T-helper 17 cell (primary cell): ENCODE data around the gene BABAM1. TPM values are rescaled to one million over a fixed set of nuclear protein-coding genes. Genes with fewer than 3 reads are reported as not detected.
A peak's percentile ranks its signal among the peaks of the same experiment; 100 is the strongest.
"Not testable (repeated sequence)": the region's sequence is repeated elsewhere in the genome, so short reads cannot be mapped to it uniquely, and the experiment has no call there.

Experiments used
- ATAC-seq: fragments of 150-1000 bp; cut with Tn5 transposase; 2 replicates; pipeline ENCODE4 v1.10.0; 2021; ENCODE audit warnings: mild to moderate bottlenecking, moderate library complexity
- DNase-seq, 3 donors: peaks; one replicate each; pipeline versions ENCODE4 v3.0.0 to v3.0.0-alpha.2; 2020 to 2021
- H3K9me3 ChIP-seq: one replicate; pipeline ENCODE4 v1.7.0; 2013; ENCODE audit warnings: low read length, mild to moderate bottlenecking; ENCODE audit not compliant: control insufficient read depth, poor library complexity, severe bottlenecking
- H3K27ac Mint-ChIP-seq: one replicate; pipeline ENCODE4 v1.8.0; 2022; ENCODE audit warnings: mild to moderate bottlenecking, moderate library complexity, mixed read lengths
- H3K27me3 Mint-ChIP-seq: one replicate; pipeline ENCODE4 v1.8.0; 2022; ENCODE audit warnings: mixed read lengths
- H3K36me3 Mint-ChIP-seq: one replicate; pipeline ENCODE4 v1.8.0; 2022; ENCODE audit warnings: low read depth, mixed read lengths
- H3K4me1 Mint-ChIP-seq: one replicate; pipeline ENCODE4 v1.8.0; 2022; ENCODE audit warnings: mild to moderate bottlenecking, mixed read lengths
- H3K4me3 Mint-ChIP-seq: one replicate; pipeline ENCODE4 v1.8.0; 2022; ENCODE audit warnings: mild to moderate bottlenecking, moderate library complexity, mixed read lengths
- total RNA-seq, 4 donors: library from RNA in 2 of 4; stranded (reverse) in 2 of 4; gene quantifications; one replicate each; pipeline ENCODE4 v1.2.3 and lab custom pipeline; 2022 to 2026

Gene BABAM1
- total RNA-seq, 2 donors from 2014 or later: 70.7 to 72.2 TPM

DNA sequence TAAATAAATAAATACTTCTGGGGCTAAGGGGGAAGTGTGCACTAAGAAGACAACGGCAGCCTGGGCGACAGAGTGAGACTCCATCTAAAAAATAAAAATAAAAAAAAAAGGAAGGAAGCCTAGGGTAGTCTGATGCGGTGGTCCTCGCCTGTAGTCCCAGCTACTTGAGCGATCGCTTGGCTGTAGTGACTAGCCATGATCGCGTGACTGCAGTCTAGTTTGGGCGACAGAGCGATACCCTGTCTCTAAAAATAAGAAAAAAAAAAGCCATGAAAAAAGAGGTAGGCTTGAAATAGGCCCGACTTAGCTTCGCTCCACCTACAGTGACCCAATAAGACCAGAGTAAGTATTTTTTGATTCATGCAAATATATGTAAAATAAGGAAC lies 661 bp upstream of the BABAM1 start:
- H3K4me3 Mint-ChIP-seq: peak overlapping the region; percentile 84
- no peaks in the 10 kb centered on the region for H3K9me3 ChIP-seq
- ATAC-seq (no peak), DNase-seq (no peak)
- peaks cover 2% of the 10 kb centered on the region for H3K36me3 Mint-ChIP-seq
- no peaks in the 10 kb centered on the region for H3K27me3 Mint-ChIP-seq
- H3K27ac Mint-ChIP-seq: peak overlapping the region; percentile 93
- peaks cover 9% of the 10 kb centered on the region for H3K4me1 Mint-ChIP-seq

DNA sequence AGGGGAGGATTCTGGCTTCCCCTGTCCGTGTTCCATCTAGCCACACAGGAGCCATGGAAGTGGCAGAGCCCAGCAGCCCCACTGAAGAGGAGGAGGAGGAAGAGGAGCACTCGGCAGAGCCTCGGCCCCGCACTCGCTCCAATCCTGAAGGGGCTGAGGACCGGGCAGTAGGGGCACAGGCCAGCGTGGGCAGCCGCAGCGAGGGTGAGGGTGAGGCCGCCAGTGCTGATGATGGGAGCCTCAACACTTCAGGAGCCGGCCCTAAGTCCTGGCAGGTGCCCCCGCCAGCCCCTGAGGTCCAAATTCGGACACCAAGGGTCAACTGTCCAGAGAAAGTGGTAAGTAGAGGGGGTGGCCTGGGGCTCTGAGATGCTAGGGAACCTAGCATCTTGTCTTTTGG lies 1.5 kb downstream of the BABAM1 start:
- Mint-ChIP-seq H3K4me1 (peaks cover 5% of the 10 kb centered on the region), H3K27me3 (no peaks in the 10 kb centered on the region), H3K36me3 (peaks cover 2% of the 10 kb centered on the region), H3K27ac (no peak overlapping the region), H3K4me3 (peak overlapping the region; percentile 84)
- H3K9me3 ChIP-seq: no peaks in the 10 kb centered on the region
- ATAC-seq (no peak), DNase-seq (no peak)

DNA sequence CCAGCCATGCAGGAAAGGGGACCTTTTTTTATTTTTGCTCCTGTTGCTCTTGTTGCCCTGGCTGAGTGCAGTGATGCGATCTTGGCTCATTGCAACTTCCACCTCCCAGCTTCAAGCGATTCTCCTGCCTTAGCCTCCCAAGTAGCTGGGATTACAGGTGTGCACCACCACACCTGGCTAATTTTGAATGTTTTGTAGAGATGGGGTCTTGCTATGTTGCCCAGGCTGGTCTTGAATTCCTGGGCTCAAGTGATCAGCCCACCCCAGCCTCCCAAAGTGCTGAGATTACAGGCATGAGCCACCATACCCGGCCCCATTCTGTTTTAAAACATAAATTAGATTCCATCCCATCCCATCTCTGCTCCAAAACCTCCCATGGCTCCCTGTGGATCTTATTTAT lies 7.6 kb downstream of the BABAM1 start:
- H3K36me3 Mint-ChIP-seq, ATAC-seq, H3K4me1 Mint-ChIP-seq, H3K27me3 Mint-ChIP-seq, H3K27ac Mint-ChIP-seq, DNase-seq, H3K4me3 Mint-ChIP-seq, H3K9me3 ChIP-seq: not testable (repeated sequence)

DNA sequence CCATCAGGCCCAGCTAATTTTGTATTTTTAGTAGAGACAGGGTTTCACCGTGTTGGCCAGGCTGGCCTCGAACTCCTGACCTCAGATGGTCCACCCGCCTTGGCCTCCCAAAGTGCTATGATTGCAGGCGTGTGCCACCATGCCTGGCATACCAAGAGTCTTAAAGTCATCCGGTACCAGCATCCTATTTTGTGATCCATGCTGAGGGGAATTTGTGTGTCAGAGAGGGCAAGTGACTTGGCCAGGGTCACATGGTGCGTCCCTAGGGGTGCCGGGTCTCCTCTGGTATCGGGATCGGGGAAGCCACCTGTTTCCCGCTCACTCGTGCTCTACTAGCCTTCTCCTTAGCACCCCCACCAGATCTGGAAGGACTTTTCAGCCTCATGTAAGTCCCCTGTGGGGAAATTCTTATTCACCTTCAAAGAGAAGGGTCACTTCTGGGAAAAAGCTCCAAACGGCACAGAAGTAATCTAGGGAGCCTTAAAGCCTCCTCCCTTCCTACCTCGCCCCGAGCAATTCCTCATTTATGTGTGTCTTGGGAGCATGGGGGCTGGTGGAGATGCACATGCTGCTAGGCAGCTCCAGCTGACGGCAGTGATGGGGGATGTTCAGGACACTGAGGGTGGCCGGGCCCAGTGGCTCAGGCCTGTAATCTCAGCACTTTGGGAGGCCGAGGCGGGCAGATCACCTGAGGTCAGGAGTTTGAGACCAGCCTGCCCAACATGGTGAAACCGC lies 8.4 kb downstream of the BABAM1 start:
- H3K4me1 Mint-ChIP-seq: no peaks in the 10 kb centered on the region
- no peak overlapping the region for H3K27ac Mint-ChIP-seq
- no peak for DNase-seq
- no peak for ATAC-seq
- no peaks in the 10 kb centered on the region for H3K27me3 Mint-ChIP-seq
- H3K36me3 Mint-ChIP-seq: no peaks in the 10 kb centered on the region
- no peaks in the 10 kb centered on the region for H3K9me3 ChIP-seq
- H3K4me3 Mint-ChIP-seq: no peak overlapping the region

DNA sequence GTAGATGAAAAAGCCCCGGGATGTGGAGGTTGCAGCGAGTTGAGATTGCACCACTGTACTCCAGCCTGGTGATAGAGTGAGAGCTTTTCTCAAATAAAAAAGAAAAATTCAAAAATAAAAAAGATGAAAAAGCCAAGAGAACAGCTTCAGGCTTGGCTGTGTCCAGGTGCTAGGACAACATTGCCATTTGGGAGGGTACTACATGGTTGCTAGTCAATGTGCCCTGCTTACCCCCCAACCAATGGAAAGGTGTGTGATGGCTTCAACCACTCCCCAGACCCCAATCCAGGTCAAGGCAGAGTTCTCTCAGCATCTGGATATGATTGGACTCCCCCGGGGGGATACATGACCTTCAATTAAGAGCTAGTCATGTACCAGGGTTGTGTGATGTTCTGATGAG lies 12.2 kb downstream of the BABAM1 start:
- Mint-ChIP-seq H3K4me1 (peaks cover 5% of the 10 kb centered on the region), H3K36me3 (no peaks in the 10 kb centered on the region), H3K27ac (no peak overlapping the region), H3K4me3 (no peak overlapping the region), H3K27me3 (no peaks in the 10 kb centered on the region)
- no peak for ATAC-seq
- no peaks in the 10 kb centered on the region for H3K9me3 ChIP-seq
- DNase-seq: no peak

DNA sequence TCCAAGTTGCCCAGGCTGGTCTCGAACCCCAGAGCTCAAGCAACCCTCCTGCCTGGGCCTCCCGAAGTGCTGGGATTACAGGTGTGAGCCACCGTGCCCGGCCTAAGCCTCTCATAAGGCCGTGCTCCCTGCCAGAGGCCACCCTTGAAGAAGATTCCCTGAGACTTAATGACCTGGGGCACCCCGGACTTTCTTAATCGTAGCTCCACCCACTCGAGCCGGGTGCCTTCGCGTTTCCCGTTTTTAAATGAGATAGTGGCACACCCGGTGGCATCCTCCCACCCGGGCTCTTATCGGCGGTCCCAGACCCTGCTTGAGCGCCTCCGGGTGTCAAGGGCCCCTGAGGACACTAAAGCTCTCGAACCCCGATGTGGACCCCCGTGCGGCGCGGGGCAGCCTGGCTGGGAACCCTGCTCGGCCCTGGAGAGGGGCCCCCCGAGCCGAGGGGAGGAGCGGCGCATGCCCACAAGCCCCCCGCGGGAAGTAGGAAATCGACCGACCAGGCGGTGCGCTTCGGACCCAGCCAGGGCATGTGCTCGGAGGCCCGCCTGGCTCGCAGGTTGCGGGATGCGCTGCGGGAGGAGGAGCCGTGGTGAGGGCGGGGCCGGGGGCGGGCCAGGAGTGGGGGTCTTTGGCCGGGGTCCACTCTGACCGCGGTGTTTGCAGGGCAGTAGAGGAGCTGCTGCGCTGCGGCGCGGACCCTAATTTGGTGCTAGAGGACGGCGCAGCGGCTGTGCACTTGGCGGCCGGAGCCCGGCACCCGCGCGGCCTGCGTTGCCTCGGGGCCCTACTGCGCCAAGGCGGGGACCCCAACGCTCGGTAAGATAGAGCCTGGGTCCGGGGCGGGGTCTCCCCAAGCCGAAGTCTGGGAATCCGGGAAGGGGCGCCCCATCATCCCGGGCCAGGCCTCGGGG lies 14.4 kb downstream of the BABAM1 start, which contains the start of gene ANKLE1:
TSS of gene ANKLE1 (plus strand) at position 511 of the 914 bp plus-strand sequence. CDS start at position 531, 20 bp downstream.
- Mint-ChIP-seq H3K27ac (no peak within 1 kb of the TSS), H3K27me3 (no peaks in the 10 kb centered on the region), H3K36me3 (no peaks in the 10 kb centered on the region), H3K4me3 (peak within 1 kb of the TSS; percentile 89), H3K4me1 (peaks cover 5% of the 10 kb centered on the region)
- no peak for DNase-seq
- ATAC-seq: peak; percentile 16
- no peaks in the 10 kb centered on the region for H3K9me3 ChIP-seq

DNA sequence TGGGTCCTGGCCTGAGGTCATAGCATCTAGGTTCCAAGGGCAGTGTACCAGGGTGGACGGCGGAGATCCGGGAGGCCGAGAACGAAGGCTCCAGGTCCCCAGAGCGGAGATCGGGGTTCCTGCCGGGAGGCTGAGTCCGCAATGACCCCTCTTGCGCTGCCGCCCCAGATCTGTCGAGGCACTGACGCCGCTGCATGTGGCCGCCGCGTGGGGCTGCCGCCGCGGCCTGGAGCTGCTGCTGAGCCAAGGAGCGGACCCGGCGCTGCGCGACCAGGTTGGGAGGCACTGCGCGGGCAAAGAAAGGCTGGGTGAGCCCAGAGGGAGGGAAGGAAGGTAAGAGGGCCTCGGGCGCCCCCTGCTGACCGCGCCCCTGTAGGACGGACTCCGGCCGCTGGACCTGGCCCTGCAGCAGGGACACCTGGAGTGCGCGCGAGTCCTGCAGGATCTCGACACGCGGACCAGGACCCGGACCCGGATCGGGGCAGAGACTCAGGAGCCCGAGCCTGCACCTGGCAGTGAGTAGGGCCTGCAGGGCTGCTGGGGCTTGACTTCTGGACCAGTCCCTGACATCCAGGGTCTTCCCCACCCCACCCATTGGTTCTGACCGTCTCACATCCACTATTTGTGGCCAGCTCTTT lies 15.4 kb downstream of the BABAM1 start:
- ATAC-seq: peak; percentile 97
- H3K27me3 Mint-ChIP-seq: no peaks in the 10 kb centered on the region
- no peaks in the 10 kb centered on the region for H3K36me3 Mint-ChIP-seq
- DNase-seq: peak; percentile 63 to 69 (median 65)
- H3K4me3 Mint-ChIP-seq: peak overlapping the region; percentile 89
- H3K27ac Mint-ChIP-seq: no peak overlapping the region
- peaks cover 5% of the 10 kb centered on the region for H3K4me1 Mint-ChIP-seq
- H3K9me3 ChIP-seq: no peaks in the 10 kb centered on the region

DNA sequence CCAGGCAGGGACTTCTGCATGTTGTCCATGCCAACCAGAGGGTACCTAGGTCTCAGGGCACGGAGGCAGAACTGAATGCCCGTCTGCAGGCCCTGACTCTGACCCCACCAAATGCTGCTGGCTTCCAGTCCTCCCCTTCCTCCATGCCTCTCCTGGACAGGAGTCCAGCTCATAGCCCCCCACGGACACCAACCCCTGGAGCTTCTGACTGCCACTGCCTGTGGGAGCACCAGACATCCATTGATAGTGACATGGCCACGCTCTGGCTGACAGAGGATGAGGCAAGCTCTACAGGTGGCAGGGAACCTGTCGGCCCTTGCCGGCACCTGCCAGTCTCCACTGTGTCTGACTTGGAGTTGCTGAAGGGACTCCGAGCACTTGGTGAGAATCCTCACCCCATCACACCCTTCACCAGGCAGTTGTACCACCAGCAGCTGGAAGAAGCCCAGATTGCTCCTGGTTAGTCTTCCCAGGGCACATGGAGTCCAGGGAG lies 16.3 kb downstream of the BABAM1 start:
- Mint-ChIP-seq H3K36me3 (no peaks in the 10 kb centered on the region), H3K4me1 (peaks cover 5% of the 10 kb centered on the region), H3K27me3 (no peaks in the 10 kb centered on the region), H3K27ac (no peak overlapping the region), H3K4me3 (no peak overlapping the region)
- H3K9me3 ChIP-seq: no peaks in the 10 kb centered on the region
- ATAC-seq (no peak), DNase-seq (no peak)

DNA sequence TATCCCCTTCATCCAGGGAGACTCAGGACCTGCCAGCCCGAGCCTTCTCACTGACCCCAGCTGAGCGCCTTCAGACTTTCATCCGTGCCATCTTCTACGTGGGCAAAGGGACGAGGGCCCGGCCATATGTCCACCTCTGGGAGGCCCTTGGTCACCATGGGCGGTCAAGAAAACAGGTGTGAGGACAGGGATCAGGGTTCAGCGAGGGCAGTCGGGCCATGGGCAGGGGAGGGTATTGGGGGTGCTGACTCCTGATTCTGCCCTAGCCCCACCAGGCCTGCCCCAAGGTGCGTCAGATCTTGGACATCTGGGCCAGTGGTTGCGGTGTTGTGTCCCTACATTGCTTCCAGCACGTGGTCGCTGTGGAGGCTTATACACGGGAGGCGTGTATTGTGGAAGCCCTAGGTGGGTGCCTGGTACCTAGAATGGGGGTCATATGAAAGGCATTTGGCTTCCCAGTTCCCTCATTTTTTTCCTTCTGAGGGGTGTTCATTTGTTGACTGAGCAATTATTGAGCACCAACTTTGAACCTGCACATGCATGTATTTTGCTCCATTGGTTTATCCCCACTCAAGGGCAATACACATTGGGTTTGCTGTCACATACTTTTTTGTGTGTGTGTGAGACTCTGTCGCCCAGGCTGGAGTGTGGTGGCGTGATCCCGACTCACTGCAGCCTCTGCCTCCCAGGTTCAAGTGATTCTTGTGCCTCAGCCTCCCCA lies 18.3 kb downstream of the BABAM1 start:
- no peaks in the 10 kb centered on the region for H3K27me3 Mint-ChIP-seq
- DNase-seq (no peak), ATAC-seq (no peak)
- H3K27ac Mint-ChIP-seq: no peak overlapping the region
- peaks cover 5% of the 10 kb centered on the region for H3K4me1 Mint-ChIP-seq
- no peaks in the 10 kb centered on the region for H3K36me3 Mint-ChIP-seq
- H3K4me3 Mint-ChIP-seq: no peak overlapping the region
- no peaks in the 10 kb centered on the region for H3K9me3 ChIP-seq

DNA sequence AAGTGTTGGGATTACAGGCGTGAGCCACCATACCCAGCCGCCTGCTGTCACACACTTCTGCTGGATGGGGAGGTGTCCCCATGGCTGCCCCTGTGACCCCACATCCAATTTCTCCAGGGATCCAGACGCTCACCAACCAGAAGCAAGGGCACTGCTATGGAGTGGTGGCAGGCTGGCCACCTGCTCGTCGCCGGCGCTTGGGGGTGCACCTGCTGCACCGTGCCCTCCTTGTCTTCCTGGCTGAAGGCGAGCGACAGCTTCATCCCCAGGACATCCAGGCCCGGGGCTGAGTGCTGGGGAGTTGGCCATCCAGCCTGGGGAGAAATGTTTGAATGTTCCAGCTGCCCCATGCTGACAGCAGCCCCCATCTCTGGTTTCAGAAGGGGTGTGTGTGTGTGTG lies 19.0 kb downstream of the BABAM1 start:
- Mint-ChIP-seq H3K4me3 (no peak overlapping the region), H3K36me3 (no peaks in the 10 kb centered on the region), H3K27me3 (no peaks in the 10 kb centered on the region), H3K27ac (no peak overlapping the region), H3K4me1 (peaks cover 5% of the 10 kb centered on the region)
- ATAC-seq (no peak), DNase-seq (no peak)
- H3K9me3 ChIP-seq: no peaks in the 10 kb centered on the region

DNA sequence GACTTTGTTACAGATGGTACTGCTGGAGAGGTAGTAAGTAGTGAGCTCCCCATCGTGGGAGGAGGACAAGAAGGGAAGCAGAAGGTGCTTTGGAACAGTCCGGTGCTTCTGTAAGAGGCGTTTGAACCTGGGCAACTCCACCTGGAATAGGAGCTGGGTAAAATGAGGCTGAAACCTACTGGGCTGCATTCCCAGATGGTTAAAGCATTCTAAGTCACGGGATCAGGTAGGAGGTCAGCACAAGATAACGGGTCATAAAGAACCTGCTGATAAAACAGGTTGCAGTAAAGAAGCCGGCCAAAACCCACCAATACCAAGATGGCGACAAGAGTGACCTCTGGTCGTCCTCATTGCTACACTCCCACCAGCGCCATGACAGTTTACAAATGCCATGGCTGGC lies 19.5 kb downstream of the BABAM1 start:
- Mint-ChIP-seq H3K4me3 (no peak overlapping the region), H3K4me1 (peaks cover 5% of the 10 kb centered on the region), H3K27ac (no peak overlapping the region), H3K36me3 (no peaks in the 10 kb centered on the region), H3K27me3 (no peaks in the 10 kb centered on the region)
- no peaks in the 10 kb centered on the region for H3K9me3 ChIP-seq
- ATAC-seq (no peak), DNase-seq (no peak)

DNA sequence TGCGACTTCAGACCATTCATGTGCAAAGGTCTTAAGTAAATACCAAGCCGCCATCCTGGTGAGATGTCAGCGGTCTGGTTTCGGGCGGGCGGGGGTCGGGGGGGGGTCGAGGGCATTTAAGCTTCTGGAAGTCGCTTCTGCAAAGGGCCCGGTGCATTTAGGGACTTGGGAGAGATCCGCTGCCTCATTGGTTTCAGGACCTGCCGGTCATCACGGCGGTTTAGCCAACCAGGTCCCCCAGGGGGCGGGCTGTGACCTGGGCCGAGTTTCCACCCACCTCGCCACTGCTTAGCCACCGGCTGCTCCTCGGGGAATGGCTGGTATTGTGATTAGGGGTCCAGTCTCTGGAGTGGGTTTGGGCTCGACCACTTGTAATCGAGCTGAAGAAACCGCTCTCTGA lies 22.2 kb downstream of the BABAM1 start:
- H3K27ac Mint-ChIP-seq: no peak overlapping the region
- DNase-seq: no peak

More for the DNA sequence above, 22.2 kb downstream of the BABAM1 start:
- Mint-ChIP-seq H3K4me1 (peaks cover 5% of the 10 kb centered on the region), H3K36me3 (no peaks in the 10 kb centered on the region), H3K4me3 (no peak overlapping the region), H3K27me3 (no peaks in the 10 kb centered on the region)
- ATAC-seq: no peak
- H3K9me3 ChIP-seq: no peaks in the 10 kb centered on the region
